HG03135 (cell line): ENCODE measurements around the gene TENM4.
"Not testable (repeated sequence)": the region's sequence is repeated elsewhere in the genome, so short reads cannot be mapped to it uniquely, and the experiment has no call there.

Experiments used
- ATAC-seq: cut with Tn5 transposase; IDR thresholded peaks from one replicate; pipeline ENCODE4 v1.9.1; 2021; ENCODE audit warnings: mild to moderate bottlenecking, moderate library complexity; ENCODE audit not compliant: unreplicated experiment

TENM4 gene

GRCh38 chr11:78995171-78995570, 445.7 kb downstream of the TENM4 start:
- no peak for ATAC-seq

GRCh38 chr11:78993802-78994430, 446.9 kb downstream of the TENM4 start:
- ATAC-seq = no peak

- no peak for ATAC-seq
Measured at GRCh38 chr11:78991681-78992080, 449.1 kb downstream of the TENM4 start.

- no peak for ATAC-seq
Measured at GRCh38 chr11:78990261-78990660, 450.6 kb downstream of the TENM4 start.

GRCh38 chr11:78987748-78988147, 453.1 kb downstream of the TENM4 start:
- ATAC-seq = no peak

- no peak for ATAC-seq
Measured at GRCh38 chr11:78986305-78986704, 454.5 kb downstream of the TENM4 start.

GRCh38 chr11:78985663-78986062, 455.2 kb downstream of the TENM4 start:
- ATAC-seq = no peak

- ATAC-seq = no peak
Measured at GRCh38 chr11:78982473-78982872, 458.4 kb downstream of the TENM4 start.

GRCh38 chr11:78981153-78981552, 459.7 kb downstream of the TENM4 start:
- no peak for ATAC-seq

- no peak for ATAC-seq
Measured at GRCh38 chr11:78978831-78979230, 462.0 kb downstream of the TENM4 start.

- not testable (repeated sequence) for ATAC-seq
Measured at GRCh38 chr11:78977848-78978247, 463.0 kb downstream of the TENM4 start.

GRCh38 chr11:78977009-78977408, 463.8 kb downstream of the TENM4 start:
- no peak for ATAC-seq

- no peak for ATAC-seq
Measured at GRCh38 chr11:78975081-78975480, 465.7 kb downstream of the TENM4 start.

GRCh38 chr11:78973876-78974275, 467.0 kb downstream of the TENM4 start:
- no peak for ATAC-seq

GRCh38 chr11:78972590-78972989, 468.2 kb downstream of the TENM4 start:
- no peak for ATAC-seq

GRCh38 chr11:78972177-78972576, 468.7 kb downstream of the TENM4 start:
- no peak for ATAC-seq

GRCh38 chr11:78967811-78968210, 473.0 kb downstream of the TENM4 start:
- no peak for ATAC-seq

- no peak for ATAC-seq
Measured at GRCh38 chr11:78965432-78965831, 475.4 kb downstream of the TENM4 start.

- no peak for ATAC-seq
Measured at GRCh38 chr11:78961937-78962701, 478.7 kb downstream of the TENM4 start.

- no peak for ATAC-seq
Measured at GRCh38 chr11:78961247-78961646, 479.6 kb downstream of the TENM4 start.

- ATAC-seq = no peak
Measured at GRCh38 chr11:78958444-78958843, 482.4 kb downstream of the TENM4 start.

- no peak for ATAC-seq
Measured at GRCh38 chr11:78957476-78958245, 483.2 kb downstream of the TENM4 start.
